ENCODE results near the gene CMSS1.
A peak's percentile ranks its signal among the peaks of the same experiment; 100 is the strongest.

CMSS1 gene

GRCh38 chr3:99873269-99874102 lies 55.8 kb downstream of the CMSS1 start:
- DNase-seq (ENCODE audit: extremely low read depth in 1 of 2, low read depth in 1 of 2): no peak

- no peak for DNase-seq (ENCODE audit: extremely low read depth in 1 of 2, low read depth in 1 of 2)
Observed at GRCh38 chr3:99874237-99875002, 56.8 kb downstream of the CMSS1 start.

GRCh38 chr3:99875581-99875928 lies 57.9 kb downstream of the CMSS1 start:
- DNase-seq (ENCODE audit: extremely low read depth in 1 of 2, low read depth in 1 of 2): no peak

- DNase-seq (ENCODE audit: extremely low read depth in 1 of 2, low read depth in 1 of 2): peak; percentile 33 to 35
Observed at GRCh38 chr3:99875929-99876841, 58.5 kb downstream of the CMSS1 start.

- no peak for DNase-seq (ENCODE audit: extremely low read depth in 1 of 2, low read depth in 1 of 2)
Observed at GRCh38 chr3:99877031-99877579, 59.4 kb downstream of the CMSS1 start.

GRCh38 chr3:99878005-99878404 lies 60.3 kb downstream of the CMSS1 start:
- DNase-seq (ENCODE audit: extremely low read depth in 1 of 2, low read depth in 1 of 2): no peak

GRCh38 chr3:99879275-99879674 lies 61.6 kb downstream of the CMSS1 start:
- DNase-seq (ENCODE audit: extremely low read depth in 1 of 2, low read depth in 1 of 2): no peak

GRCh38 chr3:99881121-99881524 lies 63.5 kb downstream of the CMSS1 start:
- no peak for DNase-seq (ENCODE audit: extremely low read depth in 1 of 2, low read depth in 1 of 2)

GRCh38 chr3:99882436-99883137 lies 64.9 kb downstream of the CMSS1 start:
- no peak for DNase-seq (ENCODE audit: extremely low read depth in 1 of 2, low read depth in 1 of 2)

GRCh38 chr3:99883138-99883461 lies 65.4 kb downstream of the CMSS1 start:
- no peak for DNase-seq (ENCODE audit: extremely low read depth in 1 of 2, low read depth in 1 of 2)

- DNase-seq (ENCODE audit: extremely low read depth in 1 of 2, low read depth in 1 of 2): no peak
Observed at GRCh38 chr3:99883693-99884092, 66.0 kb downstream of the CMSS1 start.

GRCh38 chr3:99884484-99884883 lies 66.8 kb downstream of the CMSS1 start:
- DNase-seq (ENCODE audit: extremely low read depth in 1 of 2, low read depth in 1 of 2): no peak

- no peak for DNase-seq (ENCODE audit: extremely low read depth in 1 of 2, low read depth in 1 of 2)
Observed at GRCh38 chr3:99885085-99885484, 67.4 kb downstream of the CMSS1 start.

- DNase-seq (ENCODE audit: extremely low read depth in 1 of 2, low read depth in 1 of 2): no peak
Observed at GRCh38 chr3:99885851-99886250, 68.2 kb downstream of the CMSS1 start.

GRCh38 chr3:99891610-99892285 lies 74.1 kb downstream of the CMSS1 start:
- no peak for DNase-seq (ENCODE audit: extremely low read depth in 1 of 2, low read depth in 1 of 2)

GRCh38 chr3:99892332-99892731 lies 74.7 kb downstream of the CMSS1 start:
- DNase-seq (ENCODE audit: extremely low read depth in 1 of 2, low read depth in 1 of 2): no peak

GRCh38 chr3:99895131-99895696 lies 77.6 kb downstream of the CMSS1 start:
- DNase-seq (ENCODE audit: extremely low read depth in 1 of 2, low read depth in 1 of 2): no peak

GRCh38 chr3:99895703-99896441 lies 78.2 kb downstream of the CMSS1 start:
- no peak for DNase-seq (ENCODE audit: extremely low read depth in 1 of 2, low read depth in 1 of 2)

GRCh38 chr3:99896482-99896881 lies 78.8 kb downstream of the CMSS1 start:
- DNase-seq (ENCODE audit: extremely low read depth in 1 of 2, low read depth in 1 of 2): no peak
